Left lung (tissue), 10 donors: ENCODE measurements around the gene RAET1L. TPM values are rescaled to one million over a fixed set of nuclear protein-coding genes. Genes with fewer than 3 reads are reported as not detected.
"Not testable (repeated sequence)": the region's sequence is repeated elsewhere in the genome, so short reads cannot be mapped to it uniquely, and the experiment has no call there.

Experiments
- ATAC-seq: fragments of 200-7000 bp; cut with Tn5 transposase; one replicate; pipeline ENCODE4 v1.9.1; 2020; ENCODE audit warnings: moderate library complexity
- DNase-seq, 4 donors: peaks; one replicate each; pipeline ENCODE4 v3.0.0-alpha.2; 2013 to 2020
- H3K27ac ChIP-seq, 2 donors: fragments of 200-600 bp; sonication (generic) in 1 of 2; one replicate each; pipeline versions ENCODE4 v1.5.0 to v1.8.0; 2020 to 2021
- H3K27me3 ChIP-seq, 2 donors: fragments of 200-600 bp; sonication (generic) in 1 of 2; one replicate each; pipeline versions ENCODE4 v1.5.0 to v1.8.0; 2020 to 2021
- H3K36me3 ChIP-seq, 2 donors: fragments of 200-600 bp; sonication (generic) in 1 of 2; one replicate each; pipeline versions ENCODE4 v1.5.0 to v1.8.0; 2020 to 2021
- H3K4me1 ChIP-seq, 2 donors: fragments of 200-600 bp; one replicate each; pipeline ENCODE4 v1.8.0; 2021
- H3K4me3 ChIP-seq, 2 donors: fragments of 200-600 bp; sonication (generic) in 1 of 2; one replicate each; pipeline versions ENCODE4 v1.5.0 to v1.8.0; 2020 to 2021; ENCODE audit warnings: mild to moderate bottlenecking in 1 of 2
- H3K9me3 ChIP-seq, 2 donors: fragments of 200-600 bp; sonication (generic) in 1 of 2; one replicate each; pipeline versions ENCODE4 v1.5.0 to v1.8.0; 2020 to 2021
- intact Hi-C, 2 donors: fragments of 100-400 bp; cut with DNase I; formaldehyde crosslinking; loops; one replicate each; pipeline versions ENCODE4 v1.11.2 to v1.14.2; 2022
- polyA plus RNA-seq, 6 donors: library from polyadenylated mRNA; unstranded; fragments of 120-200 nt; gene quantifications; one replicate each; pipeline ENCODE4 v1.2.1, GENCODE V29; 2013; ENCODE audit not compliant: insufficient read length in 6 of 6
- total RNA-seq, 2 donors: library from RNA; stranded (reverse); fragmentation: NEBNext Ultra II Directional; extraction: Animal tissue kit (Norgen Biotek cat#: 25700); gene quantifications; one replicate each; pipeline ENCODE4 v1.2.1, GENCODE V29; 2021
- TF ChIP-seq, protein P1 (sequence below), 2 donors: fragments of 200-600 bp; sonication (generic) in 1 of 2; IDR thresholded peaks; one replicate each; pipeline versions ENCODE4 v1.5.0 to v1.8.0; 2021; ENCODE audit warnings: antibody characterized with exemption in 2 of 2
- donor health status: DM: no; HTN: yes; CAD: no.
- donor health status: DM: no; HTN: no; CAD: no.

The RAET1L gene
- total and polyA plus RNA-seq, 8 donors: 0.15 to 0.58 (median 0.17) TPM; not detected in 5

DNA sequence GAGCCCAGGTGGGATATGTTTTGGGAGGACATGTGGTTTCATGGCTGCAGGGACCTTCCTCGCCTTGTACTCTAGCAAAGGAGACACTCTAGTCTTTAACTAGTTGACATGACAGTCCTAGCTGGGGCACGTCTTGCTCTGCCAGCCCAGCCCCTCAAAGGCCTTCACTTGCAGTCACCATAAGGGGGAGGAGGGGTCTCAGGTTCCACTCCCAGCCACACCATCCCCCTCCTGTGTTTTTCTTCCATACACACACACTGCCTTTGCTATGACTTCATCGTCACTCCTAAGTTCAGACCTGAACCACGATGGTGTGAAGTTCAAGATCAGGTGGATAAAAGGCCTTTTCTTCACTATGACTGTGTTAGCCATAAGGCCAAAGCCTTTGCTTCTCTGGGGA lies 48.1 kb downstream of the RAET1L start:
- ATAC-seq: no peak
- intact Hi-C loops: no loop called here
- no peak overlapping the region for H3K4me3 ChIP-seq
- DNase-seq: no peak
- no peaks in the 10 kb centered on the region for H3K9me3 ChIP-seq
- no peaks in the 10 kb centered on the region for H3K4me1 ChIP-seq
- no peak overlapping the region for H3K27ac ChIP-seq
- TF ChIP-seq, protein P1, sequence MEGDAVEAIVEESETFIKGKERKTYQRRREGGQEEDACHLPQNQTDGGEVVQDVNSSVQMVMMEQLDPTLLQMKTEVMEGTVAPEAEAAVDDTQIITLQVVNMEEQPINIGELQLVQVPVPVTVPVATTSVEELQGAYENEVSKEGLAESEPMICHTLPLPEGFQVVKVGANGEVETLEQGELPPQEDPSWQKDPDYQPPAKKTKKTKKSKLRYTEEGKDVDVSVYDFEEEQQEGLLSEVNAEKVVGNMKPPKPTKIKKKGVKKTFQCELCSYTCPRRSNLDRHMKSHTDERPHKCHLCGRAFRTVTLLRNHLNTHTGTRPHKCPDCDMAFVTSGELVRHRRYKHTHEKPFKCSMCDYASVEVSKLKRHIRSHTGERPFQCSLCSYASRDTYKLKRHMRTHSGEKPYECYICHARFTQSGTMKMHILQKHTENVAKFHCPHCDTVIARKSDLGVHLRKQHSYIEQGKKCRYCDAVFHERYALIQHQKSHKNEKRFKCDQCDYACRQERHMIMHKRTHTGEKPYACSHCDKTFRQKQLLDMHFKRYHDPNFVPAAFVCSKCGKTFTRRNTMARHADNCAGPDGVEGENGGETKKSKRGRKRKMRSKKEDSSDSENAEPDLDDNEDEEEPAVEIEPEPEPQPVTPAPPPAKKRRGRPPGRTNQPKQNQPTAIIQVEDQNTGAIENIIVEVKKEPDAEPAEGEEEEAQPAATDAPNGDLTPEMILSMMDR (IDR thresholded peaks at IDR 0.05): no peak
- H3K27me3 ChIP-seq: peaks cover 0 to 87% of the 10 kb centered on the region in 2 donors
- H3K36me3 ChIP-seq: no peaks in the 10 kb centered on the region

DNA sequence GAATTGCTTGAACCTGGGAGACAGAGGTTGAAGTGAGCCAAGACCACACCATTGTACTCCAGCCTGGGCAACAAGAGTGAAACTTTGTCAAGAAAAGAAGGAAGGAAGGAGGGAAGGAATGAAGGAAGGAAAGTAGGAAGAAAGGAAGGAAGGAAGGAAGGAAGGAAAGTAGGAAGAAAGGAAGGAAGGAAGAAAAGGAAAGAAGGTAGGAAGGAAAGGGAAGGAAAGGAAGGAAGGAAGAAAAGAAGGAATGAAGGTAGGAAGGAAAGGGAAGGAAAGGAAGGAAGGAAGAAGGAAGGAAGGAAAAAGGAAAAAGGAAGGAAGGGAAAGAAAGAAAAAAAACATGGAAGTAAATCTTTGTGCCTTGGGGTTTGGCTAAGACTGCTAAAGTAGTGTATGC lies 49.9 kb downstream of the RAET1L start:
- intact Hi-C loops: no loop called here
- no peak for ATAC-seq
- Histone ChIP-seq H3K27me3 (peaks cover 0 to 82% of the 10 kb centered on the region in 2 donors), H3K4me3 (no peak overlapping the region), H3K36me3 (no peaks in the 10 kb centered on the region), H3K9me3 (no peaks in the 10 kb centered on the region), H3K4me1 (no peaks in the 10 kb centered on the region), H3K27ac (no peak overlapping the region)
- no peak for DNase-seq
- TF ChIP-seq, protein P1 (IDR thresholded peaks at IDR 0.05): no peak

DNA sequence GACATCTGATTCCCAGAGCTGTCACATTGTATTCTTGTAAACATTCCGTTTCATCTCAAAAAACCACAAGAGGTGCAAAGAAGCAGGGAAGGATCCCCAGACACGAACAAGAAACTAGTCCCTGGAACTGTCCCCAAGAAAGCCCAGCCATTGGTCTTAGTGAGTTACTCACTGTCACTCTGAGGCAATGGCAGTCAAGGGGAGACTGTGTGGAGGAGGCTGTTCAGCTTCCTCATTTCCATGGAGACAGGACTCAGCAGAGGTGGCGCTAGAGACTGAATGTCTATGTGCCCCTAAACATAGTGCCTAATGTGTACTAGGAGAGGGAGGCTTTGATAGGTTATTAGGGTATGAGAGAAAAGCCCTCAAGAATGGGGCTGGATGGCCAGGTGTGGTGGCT lies 50.5 kb downstream of the RAET1L start:
- Histone ChIP-seq H3K27me3 (peaks cover 0 to 81% of the 10 kb centered on the region in 2 donors), H3K4me1 (no peaks in the 10 kb centered on the region), H3K9me3 (no peaks in the 10 kb centered on the region), H3K27ac (no peak overlapping the region), H3K36me3 (no peaks in the 10 kb centered on the region), H3K4me3 (no peak overlapping the region)
- DNase-seq: no peak
- ATAC-seq: no peak
- TF ChIP-seq, protein P1 (IDR thresholded peaks at IDR 0.05): no peak
- intact Hi-C loops: no loop called here

DNA sequence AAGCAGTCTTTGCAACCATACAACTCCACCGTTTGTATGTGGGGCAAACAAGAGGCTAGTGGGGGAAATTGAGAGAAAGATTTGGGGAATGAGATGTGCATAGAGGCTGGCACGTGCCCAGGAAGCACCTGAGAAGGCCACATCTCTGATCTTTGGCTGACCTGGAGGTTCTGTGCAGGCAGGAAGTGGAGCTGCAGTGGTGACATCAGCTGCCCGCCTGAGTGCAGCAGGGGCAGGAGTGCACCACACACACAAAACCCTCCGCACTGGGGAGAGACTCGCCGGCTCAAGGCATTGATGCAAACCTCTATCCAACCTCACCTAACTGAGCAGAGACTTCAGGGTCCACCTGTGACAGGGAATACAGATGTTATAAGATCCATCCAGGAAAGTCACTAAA lies 50.9 kb downstream of the RAET1L start:
- H3K36me3 ChIP-seq, H3K27ac ChIP-seq, DNase-seq, H3K4me1 ChIP-seq, ATAC-seq, intact Hi-C loops, H3K4me3 ChIP-seq, H3K9me3 ChIP-seq: not testable (repeated sequence)
- peaks cover 0 to 81% of the 10 kb centered on the region in 2 donors for H3K27me3 ChIP-seq

DNA sequence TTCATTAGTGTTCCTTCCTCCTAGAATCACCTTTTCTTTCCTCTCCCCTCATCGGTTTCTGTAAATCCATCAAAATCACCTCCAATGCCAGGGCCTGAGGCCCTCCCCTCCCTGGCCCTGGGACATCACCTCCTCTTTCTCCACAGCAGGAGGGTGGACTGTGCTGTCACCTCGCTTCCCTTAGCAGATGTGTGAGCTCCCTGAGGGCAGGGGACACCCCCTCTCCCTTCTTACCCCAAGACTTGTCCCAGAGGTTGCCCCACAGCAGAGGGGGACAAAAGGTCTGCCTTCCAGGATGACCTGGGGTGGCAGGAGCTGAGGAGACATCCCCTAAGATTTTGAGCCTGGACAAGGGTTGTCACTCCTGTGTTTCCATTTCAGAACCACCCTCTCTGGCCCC lies 55.7 kb downstream of the RAET1L start:
- TF ChIP-seq, protein P1 (IDR thresholded peaks at IDR 0.05): no peak
- no peak overlapping the region for H3K27ac ChIP-seq
- intact Hi-C loops: no loop called here
- H3K4me1 ChIP-seq: no peaks in the 10 kb centered on the region
- DNase-seq: no peak
- ATAC-seq: no peak
- H3K27me3 ChIP-seq: peaks cover 12 to 82% of the 10 kb centered on the region in 2 donors
- H3K36me3 ChIP-seq: no peaks in the 10 kb centered on the region
- H3K9me3 ChIP-seq: no peaks in the 10 kb centered on the region
- no peak overlapping the region for H3K4me3 ChIP-seq

DNA sequence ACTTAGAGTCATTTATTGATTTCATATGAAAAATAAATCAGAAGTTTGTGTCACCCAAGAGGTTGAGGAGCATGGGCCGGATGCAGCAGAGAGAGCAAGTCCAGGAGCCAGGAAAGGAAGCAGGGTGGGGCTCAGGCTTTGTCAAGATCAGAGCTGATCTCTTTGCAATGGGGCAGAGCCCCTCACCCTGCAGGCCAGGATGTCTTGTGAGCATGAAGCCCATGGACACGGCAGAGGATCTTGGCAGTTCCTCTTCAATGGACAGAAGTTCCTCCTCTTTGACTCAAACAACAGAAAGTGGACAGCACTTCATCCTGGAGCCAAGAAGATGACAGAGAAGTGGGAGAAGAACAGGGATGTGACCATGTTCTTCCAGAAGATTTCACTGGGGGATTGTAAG lies 56.4 kb downstream of the RAET1L start:
- H3K4me3 ChIP-seq, H3K36me3 ChIP-seq, DNase-seq, H3K4me1 ChIP-seq, ATAC-seq, intact Hi-C loops, H3K27ac ChIP-seq, H3K9me3 ChIP-seq: not testable (repeated sequence)
- peaks cover 19 to 82% of the 10 kb centered on the region in 2 donors for H3K27me3 ChIP-seq

Other genes starting within 250 kb of the RAET1L start
- gene LRP11, start 161.2 kb downstream of the RAET1L start, total RNA-seq: 10 to 100 TPM; 40.9 to 42.6 TPM
- 10 to 100 TPM; 30.1 to 40.3 (median 36.4) TPM for gene LRP11, start 161.2 kb downstream of the RAET1L start, polyA plus RNA-seq
- under 1 TPM; 0.35 to 0.50 TPM for gene RAET1E, start 127.4 kb downstream of the RAET1L start, total RNA-seq
- under 1 TPM; 0.20 to 0.69 (median 0.51) TPM for gene RAET1E, start 127.4 kb downstream of the RAET1L start, polyA plus RNA-seq
- under 1 TPM; 0.76 to 0.93 TPM for gene RAET1G, start 102.4 kb downstream of the RAET1L start, total RNA-seq
- 1 to 10 TPM; 1.3 to 2.8 (median 1.7) TPM for gene RAET1G, start 102.4 kb downstream of the RAET1L start, polyA plus RNA-seq
- 1 to 10 TPM; 2.2 to 3.3 TPM for gene ULBP2, start 83.5 kb downstream of the RAET1L start, total RNA-seq
- 1 to 10 TPM; 2.2 to 3.6 (median 2.5) TPM for gene ULBP2, start 83.5 kb downstream of the RAET1L start, polyA plus RNA-seq
- gene ULBP1, start 61.6 kb downstream of the RAET1L start, total RNA-seq: 1 to 10 TPM; 1.1 to 2.1 TPM
- gene ULBP1, start 61.6 kb downstream of the RAET1L start, polyA plus RNA-seq: 1 to 10 TPM; 2.7 to 6.0 (median 4.2) TPM
- 1 to 10 TPM; 9.5 to 10.0 TPM for gene ULBP3, start 43.6 kb upstream of the RAET1L start, total RNA-seq
- 10 to 100 TPM in 4 of 6 donors, 1 to 10 TPM in 2; 8.6 to 13.0 (median 11.2) TPM for gene ULBP3, start 43.6 kb upstream of the RAET1L start, polyA plus RNA-seq
- gene PPP1R14C, start 117.5 kb upstream of the RAET1L start, total RNA-seq: 10 to 100 TPM; 13.6 to 33.6 TPM
- gene PPP1R14C, start 117.5 kb upstream of the RAET1L start, polyA plus RNA-seq: 10 to 100 TPM; 11.7 to 29.5 (median 18.6) TPM